GM21825 (cell line): ENCODE data around the gene USP21.
A peak's percentile ranks its signal among the peaks of the same experiment; 100 is the strongest.

Experiments
- ATAC-seq: cut with Tn5 transposase; IDR thresholded peaks from one replicate; pipeline ENCODE4 v1.9.1; 2021; ENCODE audit warnings: mild to moderate bottlenecking, moderate library complexity; ENCODE audit not compliant: unreplicated experiment

USP21 gene

GRCh38 chr1:161190962-161191521, 31.7 kb downstream of the USP21 start:
- ATAC-seq, result no peak

- ATAC-seq, result no peak
These were observed 32.7 kb downstream of the USP21 start for GRCh38 chr1:161191971-161192370.

- ATAC-seq, result no peak
These were observed 33.5 kb downstream of the USP21 start for GRCh38 chr1:161192476-161193465.

- ATAC-seq, result no peak
These were observed 34.4 kb downstream of the USP21 start for GRCh38 chr1:161193561-161194235.

- ATAC-seq, result no peak
These were observed 35.9 kb downstream of the USP21 start for GRCh38 chr1:161195171-161195570.

- no peak for ATAC-seq
These were observed 36.8 kb downstream of the USP21 start for GRCh38 chr1:161196111-161196510.

GRCh38 chr1:161196521-161197451, 37.5 kb downstream of the USP21 start:
- no peak for ATAC-seq

- ATAC-seq, result no peak
These were observed 38.4 kb downstream of the USP21 start for GRCh38 chr1:161197560-161198193.

- no peak for ATAC-seq
These were observed 39.0 kb downstream of the USP21 start for GRCh38 chr1:161198194-161198896.

GRCh38 chr1:161198897-161199431, 39.7 kb downstream of the USP21 start, which contains the start of gene ADAMTS4:
Gene ADAMTS4, minus strand, starts transcription at chr1:161199054. Its CDS starts 427 bp downstream, at chr1:161198627.
- ATAC-seq, result no peak

GRCh38 chr1:161199506-161200139, 40.3 kb downstream of the USP21 start:
- no peak for ATAC-seq

GRCh38 chr1:161200421-161200991, 41.2 kb downstream of the USP21 start:
- ATAC-seq, result no peak

GRCh38 chr1:161200992-161201835, 41.9 kb downstream of the USP21 start:
- no peak for ATAC-seq

GRCh38 chr1:161201836-161202712, 42.8 kb downstream of the USP21 start, which contains the start of gene NDUFS2:
Gene NDUFS2, plus strand, starts transcription at chr1:161202367. Its CDS starts 19 bp downstream, at chr1:161202386.
- peak; percentile 93 for ATAC-seq

GRCh38 chr1:161206411-161207140, 47.3 kb downstream of the USP21 start:
- ATAC-seq, result no peak

GRCh38 chr1:161207173-161207572, 47.9 kb downstream of the USP21 start:
- no peak for ATAC-seq
